Calu3 (cell line): ENCODE results near the gene SLC22A23. TPM values are rescaled to one million over a fixed set of nuclear protein-coding genes. Genes with fewer than 3 reads are reported as not detected.

ENCODE experiments used
- BruUV-seq: library from RNA; stranded (reverse); fragments of 400-500 nt; replicated peaks from 2 replicates; lab custom pipeline; 2021; lab: Mats Ljungman, UMichigan
- CTCF ChIA-PET: fragments of 300-600 bp; sonication (Branson Sonifier 250); formaldehyde crosslinking; loops from one replicate; lab custom pipeline; 2022; ENCODE audit warnings: antibody characterized with exemption; lab: Charles Lee
- DNase-seq: peaks from one replicate; pipeline ENCODE4 v3.0.0; 2022
- H3K27ac Mint-ChIP-seq: one replicate; pipeline ENCODE4 v1.8.0; 2022; ENCODE audit warnings: mixed read lengths; ENCODE audit not compliant: unreplicated experiment
- H3K27me3 Mint-ChIP-seq: one replicate; pipeline ENCODE4 v1.8.0; 2022; ENCODE audit warnings: mixed read lengths; ENCODE audit not compliant: unreplicated experiment
- H3K36me3 Mint-ChIP-seq: one replicate; pipeline ENCODE4 v1.8.0; 2022; ENCODE audit warnings: mild to moderate bottlenecking, moderate library complexity, mixed read lengths; ENCODE audit not compliant: insufficient read depth, unreplicated experiment
- H3K4me1 Mint-ChIP-seq: one replicate; pipeline ENCODE4 v1.8.0; 2022; ENCODE audit warnings: mild to moderate bottlenecking, low read depth, mixed read lengths; ENCODE audit not compliant: unreplicated experiment
- H3K4me3 Mint-ChIP-seq: one replicate; pipeline ENCODE4 v1.8.0; 2022; ENCODE audit warnings: mild to moderate bottlenecking, low read depth, moderate library complexity, mixed read lengths; ENCODE audit not compliant: unreplicated experiment
- H3K9me3 Mint-ChIP-seq: one replicate; pipeline ENCODE4 v1.8.0; 2022; ENCODE audit warnings: low read depth, mixed read lengths; ENCODE audit not compliant: unreplicated experiment
- intact Hi-C: fragments of 100-400 bp; cut with micrococcal nuclease; formaldehyde crosslinking; loops from one replicate; pipeline ENCODE4 v1.10.0; 2022; ENCODE audit not compliant: unreplicated experiment
- total RNA-seq: library from RNA; stranded (reverse); gene quantifications from 2 replicates; pipeline ENCODE4 v1.2.3, GENCODE V29; 2022
- TF ChIP-seq, protein P1 (sequence below): fragments of 200-600 bp; IDR thresholded peaks from one replicate; pipeline ENCODE4 v1.8.0; 2022; ENCODE audit warnings: antibody characterized with exemption; ENCODE audit not compliant: unreplicated experiment

SLC22A23 gene
- total RNA-seq, 1 experiment from 2014 or later = 3.9 TPM

DNA sequence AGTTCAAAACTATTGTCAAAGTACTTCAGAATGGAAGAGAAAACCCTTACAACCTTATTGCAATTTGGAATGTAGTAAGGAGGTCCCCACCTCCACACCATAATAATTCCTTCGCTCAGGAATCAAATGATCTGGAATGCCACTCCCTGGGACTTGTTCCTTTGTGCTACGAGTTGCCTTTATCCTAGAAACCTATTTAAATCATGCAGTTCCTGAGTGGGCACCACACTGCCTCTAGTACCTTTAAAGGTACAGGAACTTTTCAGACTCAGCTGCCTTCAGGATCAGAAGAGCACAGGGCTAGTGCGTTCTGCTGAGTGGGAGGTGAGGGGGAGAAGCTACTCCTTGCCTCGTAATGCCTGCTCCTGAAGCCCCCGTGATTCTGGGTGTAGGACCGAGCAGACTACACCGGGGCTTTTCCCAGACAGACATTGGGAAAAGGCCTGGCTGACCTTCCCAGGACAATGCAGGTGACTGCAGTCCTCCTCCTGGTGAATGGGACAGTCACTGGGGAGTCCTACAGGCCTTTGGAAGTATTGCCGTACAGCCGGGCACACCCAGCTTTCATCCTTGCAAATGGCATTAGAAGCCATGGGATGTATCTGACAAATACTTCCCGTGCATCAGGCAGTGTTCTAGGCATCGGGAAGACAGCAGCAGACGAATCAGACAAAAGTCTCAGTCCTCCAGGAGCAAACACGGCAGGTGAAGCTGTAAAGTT, 217.6 kb downstream of the SLC22A23 start:
- Mint-ChIP-seq H3K27ac (no peak overlapping the region), H3K36me3 (no peaks in the 10 kb centered on the region), H3K4me1 (no peaks in the 10 kb centered on the region), H3K9me3 (no peaks in the 10 kb centered on the region), H3K4me3 (no peak overlapping the region), H3K27me3 (peaks cover 75% of the 10 kb centered on the region)
- intact Hi-C loops = no loop called here
- TF ChIP-seq, protein P1, sequence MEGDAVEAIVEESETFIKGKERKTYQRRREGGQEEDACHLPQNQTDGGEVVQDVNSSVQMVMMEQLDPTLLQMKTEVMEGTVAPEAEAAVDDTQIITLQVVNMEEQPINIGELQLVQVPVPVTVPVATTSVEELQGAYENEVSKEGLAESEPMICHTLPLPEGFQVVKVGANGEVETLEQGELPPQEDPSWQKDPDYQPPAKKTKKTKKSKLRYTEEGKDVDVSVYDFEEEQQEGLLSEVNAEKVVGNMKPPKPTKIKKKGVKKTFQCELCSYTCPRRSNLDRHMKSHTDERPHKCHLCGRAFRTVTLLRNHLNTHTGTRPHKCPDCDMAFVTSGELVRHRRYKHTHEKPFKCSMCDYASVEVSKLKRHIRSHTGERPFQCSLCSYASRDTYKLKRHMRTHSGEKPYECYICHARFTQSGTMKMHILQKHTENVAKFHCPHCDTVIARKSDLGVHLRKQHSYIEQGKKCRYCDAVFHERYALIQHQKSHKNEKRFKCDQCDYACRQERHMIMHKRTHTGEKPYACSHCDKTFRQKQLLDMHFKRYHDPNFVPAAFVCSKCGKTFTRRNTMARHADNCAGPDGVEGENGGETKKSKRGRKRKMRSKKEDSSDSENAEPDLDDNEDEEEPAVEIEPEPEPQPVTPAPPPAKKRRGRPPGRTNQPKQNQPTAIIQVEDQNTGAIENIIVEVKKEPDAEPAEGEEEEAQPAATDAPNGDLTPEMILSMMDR = no peak
- no peak for DNase-seq
- no TSS peak for BruUV-seq
- CTCF ChIA-PET = no interaction called here

DNA sequence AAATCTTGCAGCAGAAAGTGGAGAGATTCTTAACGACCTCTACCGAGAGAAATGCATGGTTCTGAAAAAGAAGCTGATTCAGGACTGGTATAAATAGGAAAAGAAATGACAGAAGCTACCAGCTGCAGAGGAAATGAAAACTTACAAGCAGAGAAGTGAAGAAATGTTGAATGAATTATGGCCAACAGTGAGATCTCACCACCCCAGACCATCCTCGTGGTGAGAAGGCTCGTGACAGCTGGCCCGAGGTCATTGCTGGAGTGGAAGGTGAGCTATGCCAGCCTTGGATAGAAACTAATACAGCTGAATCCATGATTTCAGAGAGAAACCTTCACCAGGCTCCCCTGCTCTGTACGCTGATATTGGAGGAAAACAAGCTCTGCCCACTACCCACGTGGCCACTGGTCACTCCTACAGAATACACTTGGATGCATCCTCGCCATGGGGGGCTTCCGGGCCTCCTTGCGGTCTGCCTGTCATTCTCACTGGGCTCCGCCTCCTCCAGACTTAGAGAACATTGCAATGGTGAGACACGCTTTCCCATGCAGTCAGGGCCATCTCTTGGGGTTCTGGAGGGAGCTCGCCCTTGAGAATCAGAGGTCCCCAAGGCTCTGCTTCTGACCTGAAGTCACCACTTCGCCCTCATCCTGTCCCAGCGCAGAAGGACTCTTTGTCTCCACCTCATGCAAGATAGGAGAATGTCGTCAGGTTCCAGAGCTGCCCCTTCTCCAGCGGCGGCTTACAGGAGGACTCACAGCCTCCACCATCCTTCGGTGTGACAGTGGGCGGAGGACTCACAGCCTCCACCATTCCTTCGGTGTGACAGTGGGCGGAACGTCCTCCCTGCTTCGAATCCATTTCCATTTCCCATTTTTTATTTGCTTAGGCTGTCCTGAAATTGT, 218.8 kb downstream of the SLC22A23 start:
- Mint-ChIP-seq H3K27ac (no peak overlapping the region), H3K4me1 (no peaks in the 10 kb centered on the region), H3K27me3 (peaks cover 75% of the 10 kb centered on the region), H3K4me3 (no peak overlapping the region), H3K36me3 (no peaks in the 10 kb centered on the region), H3K9me3 (no peaks in the 10 kb centered on the region)
- no peak for DNase-seq
- BruUV-seq = no TSS peak
- CTCF ChIA-PET = no interaction called here
- TF ChIP-seq, protein P1 = no peak
- intact Hi-C loops = no loop called here

DNA sequence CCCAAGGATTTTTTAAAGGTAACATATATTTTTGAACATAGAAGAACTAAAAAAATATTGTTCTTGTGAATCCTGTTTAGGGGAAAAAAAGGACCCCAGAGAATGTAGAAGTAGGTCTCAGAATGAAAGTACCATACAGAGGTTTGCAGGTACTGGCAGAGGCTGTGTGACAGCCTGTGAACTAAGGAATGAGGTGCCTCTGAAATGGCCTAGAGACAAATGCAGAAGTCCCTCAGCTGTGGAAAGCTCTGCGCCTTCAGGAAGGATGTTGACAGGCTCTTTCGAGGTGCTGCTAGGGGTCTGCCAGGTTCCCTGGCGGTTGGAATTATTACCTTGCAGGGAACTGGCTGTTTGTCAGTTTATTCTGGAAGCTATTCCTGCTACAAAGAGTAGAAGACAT, 220.8 kb downstream of the SLC22A23 start:
- intact Hi-C loops = no loop called here
- no peak overlapping the region for H3K4me3 Mint-ChIP-seq
- BruUV-seq = no TSS peak
- peaks cover 83% of the 10 kb centered on the region for H3K27me3 Mint-ChIP-seq
- no peaks in the 10 kb centered on the region for H3K4me1 Mint-ChIP-seq
- TF ChIP-seq, protein P1 = no peak
- peaks cover 10% of the 10 kb centered on the region for H3K36me3 Mint-ChIP-seq
- no peaks in the 10 kb centered on the region for H3K9me3 Mint-ChIP-seq
- CTCF ChIA-PET = no interaction called here
- DNase-seq = no peak
- no peak overlapping the region for H3K27ac Mint-ChIP-seq

DNA sequence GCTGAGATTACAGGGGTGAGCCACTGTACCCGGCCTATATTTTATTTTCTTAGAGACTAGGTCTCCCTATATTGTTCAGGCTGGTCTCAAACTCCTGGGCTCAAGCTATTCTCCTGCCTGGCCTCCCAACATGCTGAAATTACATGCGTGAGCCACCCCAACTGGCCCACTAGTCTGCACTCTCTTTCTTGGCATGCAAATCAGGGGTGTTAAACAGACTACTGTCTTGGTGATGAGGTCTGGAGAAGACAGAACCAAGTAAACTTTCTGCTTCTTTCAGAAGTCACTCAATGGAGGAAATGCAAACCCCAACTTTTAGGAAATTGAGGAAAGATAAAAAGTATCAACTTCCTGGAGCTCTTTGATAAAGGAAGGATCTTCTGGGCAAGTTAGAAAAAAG, 221.4 kb downstream of the SLC22A23 start:
- Mint-ChIP-seq H3K27me3 (peaks cover 88% of the 10 kb centered on the region), H3K4me1 (no peaks in the 10 kb centered on the region), H3K9me3 (no peaks in the 10 kb centered on the region), H3K27ac (no peak overlapping the region), H3K4me3 (no peak overlapping the region), H3K36me3 (peaks cover 10% of the 10 kb centered on the region)
- TF ChIP-seq, protein P1 = no peak
- intact Hi-C loops = no loop called here
- CTCF ChIA-PET = no interaction called here
- no peak for DNase-seq
- BruUV-seq = no TSS peak
